ENCODE measurements around the gene CEMP1.

CEMP1 gene

GRCh38 chr16:2518823-2519710 is 12.1 kb downstream of the CEMP1 start:
- DNase-seq, result no peak

- DNase-seq, result no peak
These were observed 13.1 kb downstream of the CEMP1 start for GRCh38 chr16:2517954-2518605.

GRCh38 chr16:2516391-2517240 is 14.6 kb downstream of the CEMP1 start:
- no peak for DNase-seq

GRCh38 chr16:2515180-2515851 is 15.9 kb downstream of the CEMP1 start:
- DNase-seq, result no peak

GRCh38 chr16:2514333-2515179 is 16.7 kb downstream of the CEMP1 start:
- DNase-seq, result no peak

- DNase-seq, result peak; percentile 82 to 93 (median 88)
These were observed 17.5 kb downstream of the CEMP1 start, which contains the start of gene ATP6V0C for GRCh38 chr16:2513405-2514332. Gene ATP6V0C (plus strand): TSS chr16:2513952. CDS start chr16:2514104, 152 bp downstream.

GRCh38 chr16:2512735-2513404 is 18.3 kb downstream of the CEMP1 start:
- no peak for DNase-seq

GRCh38 chr16:2511996-2512734 is 19.0 kb downstream of the CEMP1 start:
- DNase-seq, result no peak

GRCh38 chr16:2511128-2511800 is 19.9 kb downstream of the CEMP1 start:
- no peak for DNase-seq

GRCh38 chr16:2508722-2509400 is 22.3 kb downstream of the CEMP1 start:
- no peak for DNase-seq

- DNase-seq, result no peak
These were observed 23.5 kb downstream of the CEMP1 start for GRCh38 chr16:2507665-2508064.

GRCh38 chr16:2507052-2507659 is 24.1 kb downstream of the CEMP1 start:
- DNase-seq, result no peak

GRCh38 chr16:2505695-2506094 is 25.5 kb downstream of the CEMP1 start:
- no peak for DNase-seq

- DNase-seq, result no peak
These were observed 29.0 kb downstream of the CEMP1 start for GRCh38 chr16:2501946-2502895.

GRCh38 chr16:2500918-2501750 is 30.1 kb downstream of the CEMP1 start:
- peak; percentile 40 to 76 (median 70) for DNase-seq

Measured in activated naive CD4-positive, alpha-beta T cell (primary cell).